SKM-1 treated with dmso at 0.1 percent for 144 hours (cell line): ENCODE measurements around the gene PHACTR3.
A peak's percentile ranks its signal among the peaks of the same experiment; 100 is the strongest.
"Not testable (repeated sequence)": the region's sequence is repeated elsewhere in the genome, so short reads cannot be mapped to it uniquely, and the experiment has no call there.

ENCODE experiments used
- DNase-seq: peaks from one replicate; lab custom pipeline; 2025; ENCODE audit not compliant: unreplicated experiment; lab: John Stamatoyannopoulos, UW

PHACTR3 gene

DNA sequence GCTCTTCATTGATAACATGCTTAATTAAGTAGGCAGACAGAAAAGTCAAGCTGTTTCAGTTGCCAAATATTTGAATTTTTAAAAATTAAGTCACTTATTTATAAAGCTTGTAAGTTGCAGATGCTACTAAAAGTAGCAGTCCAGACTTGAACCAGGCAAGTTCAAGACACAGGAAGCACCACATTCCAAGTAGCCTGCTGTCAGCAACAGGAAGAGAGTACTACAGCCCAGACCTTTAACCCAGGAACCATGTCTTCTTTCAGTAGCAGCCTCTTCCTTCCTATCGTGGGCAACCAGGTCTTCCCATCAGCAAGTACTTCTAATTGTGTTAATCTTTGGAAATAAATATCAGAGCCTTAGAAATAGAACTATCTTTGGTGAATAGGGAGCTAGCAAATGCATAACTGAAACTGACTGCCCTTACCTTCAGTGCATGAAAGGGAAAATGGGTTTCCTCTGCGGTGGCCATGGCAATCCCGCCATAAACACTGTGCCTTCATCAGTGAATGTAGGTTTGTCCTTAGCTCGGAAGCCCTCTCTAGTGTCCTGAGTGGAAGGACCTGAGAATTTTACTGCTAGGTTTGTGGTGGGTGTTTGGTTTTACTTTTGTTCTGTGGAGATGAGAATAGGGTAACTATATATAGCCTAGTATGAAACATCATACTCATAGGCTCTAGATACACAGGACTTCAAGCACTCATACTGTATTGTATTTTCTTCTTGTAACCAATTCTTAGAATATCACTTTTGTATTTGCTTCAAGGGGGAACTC is 233.5 kb downstream of the PHACTR3 start:
- DNase-seq: no peak

DNA sequence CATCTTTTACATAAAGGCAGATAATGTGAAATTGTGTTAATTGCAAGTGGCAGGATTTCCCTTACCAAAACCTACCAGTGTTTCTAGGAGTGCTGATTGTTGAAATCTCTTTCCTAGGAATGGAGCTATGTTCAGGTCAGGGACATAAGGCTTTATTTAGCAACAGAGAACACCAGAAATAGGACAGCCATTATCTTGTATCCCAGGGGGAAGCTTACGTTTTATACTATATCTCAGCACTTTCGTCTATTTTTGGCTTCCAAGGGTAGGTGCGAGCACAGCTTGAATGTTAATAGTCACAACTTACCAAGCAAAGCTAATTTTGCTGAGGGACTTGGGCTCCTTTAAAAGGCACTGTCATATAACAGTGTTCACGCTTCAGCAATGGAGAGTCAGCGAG is 235.1 kb downstream of the PHACTR3 start:
- no peak for DNase-seq

DNA sequence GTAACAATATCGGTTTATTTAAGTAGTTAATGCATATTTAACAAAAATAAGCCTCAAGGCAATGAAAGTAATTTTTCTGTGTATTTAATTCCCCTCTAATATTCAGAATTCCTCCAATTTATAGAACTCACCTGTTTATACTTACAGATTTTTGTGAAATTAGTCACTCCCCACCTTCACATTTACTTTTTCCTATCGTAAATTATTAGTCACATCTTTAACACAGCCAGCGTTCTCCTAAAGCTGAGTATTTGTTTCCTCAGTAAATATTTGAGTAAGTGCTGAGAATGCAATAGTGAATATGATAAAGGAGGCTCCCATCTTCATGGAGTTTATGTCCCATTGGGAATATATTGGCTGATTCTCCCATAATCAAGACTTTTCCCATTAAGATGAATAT is 241.1 kb downstream of the PHACTR3 start:
- no peak for DNase-seq

DNA sequence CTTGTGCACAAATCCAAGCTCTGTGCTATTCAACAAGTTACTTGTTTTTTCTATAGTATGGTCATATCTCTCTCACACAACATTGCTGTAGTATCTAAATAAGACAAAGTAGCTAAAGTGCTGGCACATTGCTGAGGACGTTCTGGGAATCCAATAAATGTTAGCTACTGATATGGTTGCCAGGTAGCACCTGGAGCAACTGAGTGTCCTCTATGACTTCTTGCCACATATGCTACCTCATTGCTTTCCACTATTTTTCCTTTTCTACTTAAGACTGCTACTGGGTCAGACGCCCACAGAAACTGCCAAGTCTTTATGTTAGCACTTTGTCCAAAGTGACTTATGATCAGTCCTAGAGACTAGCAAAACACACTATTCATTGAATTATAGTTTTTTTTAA is 243.8 kb downstream of the PHACTR3 start:
- DNase-seq: no peak

DNA sequence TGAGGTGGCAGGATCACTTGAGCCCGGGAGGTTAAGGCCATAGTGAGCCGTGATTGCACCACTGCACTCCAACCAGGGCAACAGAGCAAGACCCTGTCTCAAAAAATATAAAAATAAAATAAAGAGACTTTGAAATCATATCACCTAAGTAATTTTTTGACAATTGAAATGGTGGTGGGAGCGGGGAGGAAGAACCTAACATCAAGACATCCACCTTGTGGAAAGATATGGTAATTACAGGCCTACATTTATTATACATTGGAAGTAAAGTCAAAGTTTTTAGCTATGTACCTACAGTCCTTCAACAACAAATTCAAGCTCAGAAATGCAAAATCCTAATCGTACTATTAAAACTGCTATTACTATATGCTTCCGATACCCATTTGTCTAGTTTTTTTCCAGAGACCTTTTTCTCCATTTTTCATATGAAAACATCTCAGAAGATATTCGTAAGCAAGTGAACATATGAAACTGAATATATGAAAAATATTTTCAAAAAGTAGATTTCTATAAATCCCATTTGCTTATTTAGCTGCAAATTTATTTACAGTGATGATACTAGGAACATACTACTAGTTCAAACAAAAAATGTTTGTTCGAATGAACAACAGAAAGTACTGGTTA is 245.8 kb downstream of the PHACTR3 start:
- peak; percentile 55 for DNase-seq

DNA sequence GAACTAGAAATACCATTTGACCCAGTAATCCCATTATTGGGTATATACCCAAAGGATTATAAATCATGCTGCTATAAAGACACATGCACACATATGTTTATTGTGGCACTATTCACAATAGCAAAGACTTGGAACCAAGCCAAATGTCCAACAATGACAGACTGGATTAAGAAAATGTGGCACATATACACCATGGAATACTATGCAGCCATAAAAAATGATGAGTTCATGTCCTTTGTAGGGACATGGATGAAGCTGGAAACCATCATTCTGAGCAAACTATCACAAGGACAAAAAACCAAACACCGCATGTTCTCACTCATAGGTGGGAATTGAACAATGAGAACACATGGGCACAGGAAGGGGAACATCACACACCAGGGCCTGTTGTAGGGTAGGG is 252.2 kb downstream of the PHACTR3 start:
- not testable (repeated sequence) for DNase-seq

DNA sequence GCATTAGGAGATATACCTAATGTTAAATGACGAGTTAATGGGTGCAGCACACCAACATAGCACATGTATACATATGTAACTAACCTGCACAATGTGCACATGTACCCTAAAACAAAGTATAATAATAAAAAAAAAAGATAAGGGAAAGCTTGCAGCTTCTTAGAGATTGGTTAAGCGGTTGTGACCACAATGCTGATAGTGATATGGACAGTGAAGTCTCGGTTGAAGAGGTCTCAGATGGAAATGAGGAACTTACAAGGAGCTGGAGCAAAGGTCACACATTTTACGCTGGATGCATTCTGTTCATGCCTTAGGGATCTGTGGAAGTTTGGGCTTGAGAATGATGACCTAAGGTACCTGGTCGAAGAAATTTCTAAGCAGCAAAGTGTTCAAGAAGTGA is 252.6 kb downstream of the PHACTR3 start:
- peak; percentile 13 for DNase-seq

DNA sequence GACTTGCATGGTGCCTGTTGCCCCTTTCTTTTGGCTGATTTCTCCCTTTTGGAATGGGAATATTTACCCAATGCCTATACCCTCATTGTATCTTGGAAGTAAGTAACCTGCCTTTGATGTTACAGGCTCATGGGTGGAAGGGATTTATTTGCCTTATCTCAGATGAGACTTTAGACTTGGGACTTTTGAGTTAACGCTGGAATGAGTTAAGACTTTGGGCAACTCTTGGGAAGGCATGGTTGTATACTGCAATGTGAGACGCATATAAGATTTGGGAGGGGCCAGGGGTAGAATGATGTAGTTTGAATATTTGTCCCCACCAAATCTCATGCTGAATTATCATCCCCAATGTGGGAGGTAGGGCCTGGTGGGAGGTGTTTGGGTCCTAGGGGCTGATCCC is 253.6 kb downstream of the PHACTR3 start:
- no peak for DNase-seq

DNA sequence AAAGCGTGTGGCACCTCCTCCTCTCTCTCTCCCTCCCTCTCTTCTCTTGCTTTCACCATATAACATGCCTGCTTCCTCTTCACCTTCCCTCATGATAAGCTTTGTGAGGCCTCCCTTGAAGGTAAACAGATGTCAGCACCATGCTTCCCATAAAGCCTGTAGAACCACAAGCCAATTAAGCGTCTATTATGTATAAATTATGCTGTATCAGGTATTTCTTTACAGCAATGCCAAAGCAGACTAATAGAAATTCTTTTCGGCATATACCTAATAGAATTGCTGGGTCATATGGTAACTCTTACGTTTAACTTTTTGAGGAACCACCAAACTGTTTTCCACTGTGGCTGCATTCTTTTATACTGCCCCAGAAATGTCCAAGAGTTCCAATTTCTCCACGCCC is 254.1 kb downstream of the PHACTR3 start:
- DNase-seq: no peak

DNA sequence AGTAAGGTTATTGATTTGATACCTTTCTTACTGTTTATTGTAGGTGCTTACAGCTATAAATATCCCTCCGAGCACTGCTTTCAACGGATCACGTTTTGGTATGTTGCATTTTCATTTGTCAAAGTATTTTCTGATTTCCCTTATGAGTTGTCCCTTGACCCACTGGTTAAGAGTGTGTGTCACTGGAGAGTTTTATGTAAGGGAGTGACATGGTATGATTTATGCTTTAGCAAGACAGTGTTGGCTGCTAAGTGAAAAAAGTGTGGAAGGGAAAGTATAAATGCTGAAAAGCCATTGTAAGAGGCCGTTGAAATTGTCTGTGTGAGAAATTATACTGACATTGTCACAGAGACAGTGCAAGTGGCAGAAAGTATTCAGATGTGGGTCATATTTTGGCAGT is 257.1 kb downstream of the PHACTR3 start:
- no peak for DNase-seq

DNA sequence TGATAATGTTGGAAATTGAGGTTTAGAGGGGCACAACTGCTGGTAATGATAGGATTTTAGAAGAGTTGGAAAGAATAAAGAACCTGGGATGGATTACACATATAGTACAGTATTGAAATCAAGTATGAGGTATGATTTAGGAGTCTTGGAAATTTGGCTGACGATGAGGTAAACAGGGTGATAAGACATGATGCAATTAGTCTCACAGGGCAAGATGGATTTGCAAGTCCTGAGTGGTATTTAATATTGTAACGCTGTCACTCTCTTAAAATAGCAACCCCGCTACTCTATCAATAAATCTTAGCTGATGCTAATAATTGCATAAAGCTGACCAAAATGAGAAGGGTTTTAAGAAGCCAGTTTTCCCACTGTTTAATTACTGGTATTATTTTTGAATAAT is 258.7 kb downstream of the PHACTR3 start:
- no peak for DNase-seq

DNA sequence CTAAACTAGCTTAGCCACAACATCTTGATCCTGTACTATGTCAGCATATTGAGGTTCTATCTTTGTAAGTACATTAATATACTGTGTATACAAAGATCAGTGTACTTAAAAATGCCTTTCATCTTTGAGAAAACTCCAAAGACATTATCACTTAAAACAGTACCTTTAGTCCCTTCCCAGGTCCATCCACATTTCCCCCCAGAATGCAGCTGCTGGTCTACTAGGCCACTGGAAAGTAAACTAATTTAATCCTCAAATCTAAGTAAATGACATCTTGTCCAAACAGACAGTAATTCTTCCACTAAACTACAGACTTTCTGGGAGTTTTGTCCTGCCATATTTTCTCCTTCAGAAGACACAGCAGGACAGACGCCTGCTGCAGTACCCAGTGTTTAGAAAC is 260.4 kb downstream of the PHACTR3 start:
- no peak for DNase-seq

DNA sequence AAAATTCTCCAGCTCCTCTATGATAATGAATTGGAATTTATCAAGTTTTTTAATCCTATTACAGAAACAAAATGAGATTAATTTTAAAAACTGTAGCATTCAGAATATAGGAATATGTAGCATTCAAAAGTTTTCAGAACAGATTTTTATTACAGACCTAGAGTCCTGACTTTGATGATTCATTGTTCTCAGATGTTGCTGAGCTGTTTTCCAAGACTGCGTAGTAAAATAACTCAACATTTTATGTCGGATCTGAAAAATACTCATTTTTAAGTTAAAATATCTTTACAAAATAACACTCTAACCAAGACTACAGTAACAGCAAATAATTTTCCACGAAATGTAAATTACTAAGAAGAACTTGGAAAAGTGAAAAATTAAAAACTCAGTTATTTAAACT is 262.0 kb downstream of the PHACTR3 start:
- no peak for DNase-seq

DNA sequence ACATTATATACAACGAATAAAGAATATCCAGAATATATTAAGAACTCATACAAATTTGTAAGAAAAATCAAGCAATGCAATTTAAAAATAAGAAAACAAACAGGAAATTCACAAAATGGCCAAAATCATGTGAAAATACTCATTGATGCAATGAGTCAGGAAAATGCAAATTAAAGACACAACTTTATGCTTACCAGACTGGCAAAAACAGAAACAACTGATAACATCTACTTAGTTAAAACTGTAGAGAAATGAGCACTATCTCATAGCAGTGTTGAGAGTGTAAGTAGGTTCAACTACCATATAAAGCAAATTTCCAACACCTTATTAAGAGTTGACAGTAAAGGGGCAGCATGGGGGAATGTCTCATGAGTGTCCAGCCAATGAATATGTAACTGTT is 266.8 kb downstream of the PHACTR3 start:
- no peak for DNase-seq

DNA sequence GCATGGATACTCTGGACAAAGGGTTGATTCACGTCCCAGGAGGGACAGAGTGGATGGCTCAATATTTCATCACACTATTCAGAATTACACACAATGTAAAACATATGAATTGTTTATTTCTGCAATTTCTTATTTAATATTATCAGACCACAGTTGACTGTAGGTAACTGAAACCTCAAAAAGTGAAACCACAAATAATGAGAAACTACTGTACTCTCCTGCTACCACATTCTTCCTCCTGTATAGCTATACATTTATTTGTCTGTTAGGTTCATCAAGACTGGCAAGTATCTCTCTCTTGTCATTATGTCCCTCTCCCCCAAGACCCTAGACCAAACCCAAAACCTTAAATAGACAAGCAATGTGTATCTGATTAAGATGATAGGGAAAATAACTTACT is 269.1 kb downstream of the PHACTR3 start:
- DNase-seq: no peak

DNA sequence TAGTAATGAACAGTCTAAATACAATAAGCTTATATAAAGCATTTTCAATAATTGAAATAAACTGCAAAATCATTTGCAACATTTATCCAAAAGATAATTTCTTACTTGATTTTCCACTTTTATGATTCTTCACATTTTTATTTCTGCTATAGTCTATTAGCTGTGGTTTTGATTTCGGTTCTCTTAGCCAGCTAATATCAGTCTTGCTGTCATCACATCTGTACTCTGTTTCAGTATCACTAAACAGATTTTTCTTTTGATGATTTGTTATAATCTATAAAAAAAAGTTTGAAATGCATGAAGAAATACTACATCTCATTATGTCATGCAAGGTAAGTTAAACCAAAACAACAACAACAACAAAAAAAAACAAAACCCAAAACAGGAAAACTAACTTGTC is 275.9 kb downstream of the PHACTR3 start:
- DNase-seq: no peak

DNA sequence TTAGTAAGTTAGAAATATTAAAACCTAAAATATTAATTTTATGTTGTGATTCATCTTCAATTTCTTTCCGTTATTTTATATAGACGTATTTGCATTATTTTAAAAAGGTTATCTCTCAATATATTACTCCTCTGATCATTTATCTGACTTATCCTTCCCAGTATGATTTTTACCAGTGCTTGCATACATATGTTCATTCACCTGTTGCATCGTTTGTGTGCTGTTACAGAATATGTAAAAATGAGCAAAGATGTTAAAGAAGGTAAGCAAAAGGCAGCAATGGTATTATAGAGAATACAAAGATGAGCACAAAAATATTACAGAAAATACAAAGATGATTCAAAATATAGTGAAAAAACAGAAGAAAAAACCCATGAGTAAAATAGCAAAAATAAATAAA is 280.2 kb downstream of the PHACTR3 start:
- no peak for DNase-seq

DNA sequence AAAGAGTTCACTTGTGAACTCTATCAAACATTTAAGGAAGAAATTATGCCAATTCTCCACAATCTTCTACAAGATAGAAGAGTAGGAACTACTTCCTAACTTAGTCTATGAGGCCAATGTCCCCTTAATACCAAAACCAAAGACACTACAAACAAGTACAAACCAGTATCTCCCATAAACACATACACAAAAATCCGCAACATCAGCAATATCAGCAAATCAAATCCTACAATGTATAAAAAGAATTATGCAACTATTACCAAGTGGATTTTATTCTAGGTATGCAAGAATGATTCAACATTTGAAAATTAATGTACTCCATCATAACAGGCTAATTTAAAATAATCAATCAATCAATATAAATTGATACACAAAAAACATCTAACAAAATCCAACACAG is 283.7 kb downstream of the PHACTR3 start:
- no peak for DNase-seq

DNA sequence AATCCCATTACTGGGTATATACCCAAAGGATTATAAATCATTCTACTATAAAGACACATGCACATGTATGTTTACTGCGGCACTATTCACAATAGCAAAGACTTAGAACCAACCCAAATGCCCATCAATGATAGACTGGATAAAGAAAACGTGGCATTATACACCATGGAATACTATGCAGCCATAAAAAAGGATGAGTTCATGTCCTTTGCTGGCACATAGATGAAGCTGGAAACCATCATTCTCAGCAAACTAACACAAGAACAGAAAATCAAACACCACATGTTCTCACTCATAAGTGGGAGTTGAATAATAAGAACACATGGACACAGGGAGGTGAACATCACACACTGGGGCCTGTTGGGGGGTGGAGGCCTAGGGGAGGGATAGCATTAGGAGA is 285.7 kb downstream of the PHACTR3 start:
- DNase-seq: not testable (repeated sequence)

DNA sequence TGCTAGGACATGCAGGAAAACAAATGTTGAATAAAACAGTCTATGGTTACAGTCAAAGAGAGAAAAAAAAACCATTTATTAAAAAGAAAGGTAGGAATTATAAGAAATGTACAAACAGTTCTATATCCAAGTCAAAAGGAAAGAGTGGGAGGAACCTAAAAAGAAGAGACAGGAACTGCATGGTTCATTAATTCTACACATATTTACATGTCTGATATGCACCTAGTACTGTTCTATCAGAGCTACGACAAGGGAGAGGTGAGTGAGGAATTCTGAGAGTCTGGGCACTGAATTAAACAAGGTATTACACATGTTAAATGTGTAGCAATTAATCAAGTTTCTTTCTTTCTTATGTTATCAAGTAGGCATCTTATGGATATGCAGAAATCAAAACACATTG is 287.2 kb downstream of the PHACTR3 start:
- DNase-seq: no peak

DNA sequence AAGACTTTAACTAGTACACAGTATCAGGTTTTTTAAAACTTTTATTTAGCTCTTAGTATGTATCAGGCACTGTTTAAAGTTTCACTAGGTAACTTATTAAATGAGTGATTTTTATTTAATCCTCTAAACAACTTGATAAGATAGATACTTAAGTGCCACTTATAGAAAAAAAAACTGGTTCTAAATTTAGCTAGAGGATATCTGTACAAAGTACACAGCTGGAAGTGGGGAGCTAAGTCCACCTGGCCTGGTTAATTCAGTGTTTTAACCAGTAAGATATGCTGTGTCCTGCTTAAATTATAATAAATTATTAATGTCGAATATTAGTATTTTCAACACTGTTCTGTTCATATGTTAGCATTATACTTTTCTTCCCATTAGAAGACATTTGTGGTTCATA is 291.6 kb downstream of the PHACTR3 start:
- no peak for DNase-seq
